Esophagus squamous epithelium (tissue), 4 donors: ENCODE results near the gene RPL14.

Experiments
- CTCF ChIP-seq, 6 experiments: fragments of 450-650 bp in 4 of 6; fragments of 200-600 bp in 2 of 6; sonication (generic) in 2 of 6; IDR thresholded peaks; one replicate each; pipeline ENCODE4 v1.5.1; 2016 to 2019; ENCODE audit warnings: antibody characterized with exemption in 6 of 6, mild to moderate bottlenecking in 4 of 6, moderate library complexity in 4 of 6
- POLR2A ChIP-seq, 4 donors: fragments of 450-650 bp; IDR thresholded peaks; one replicate each; pipeline ENCODE4 v1.6.1; 2017; ENCODE audit warnings: antibody characterized with exemption in 4 of 4, mild to moderate bottlenecking in 4 of 4, moderate library complexity in 3 of 4

GRCh38 chr3:40505599-40506462 lies 48.7 kb downstream of the RPL14 start, which contains the start of gene ZNF620:
- TF ChIP-seq CTCF (IDR thresholded peaks at IDR 0.05) (peak in 1 of 6 experiments; percentile 23), POLR2A (IDR thresholded peaks at IDR 0.05) (peak in 1 of 4 donors; percentile 30)
